HepG2 (cell line): ENCODE data around the gene MTCP1. TPM values are rescaled to one million over a fixed set of nuclear protein-coding genes. Genes with fewer than 3 reads are reported as not detected.

Source experiments
- ATAC-seq: fragments of 200-7000 bp; cut with Tn5 transposase; 3 replicates; pipeline ENCODE4 v1.9.1; 2020; ENCODE audit warnings: mild to moderate bottlenecking, moderate library complexity
- BruUV-seq: library from RNA; stranded (reverse); fragments of 400-500 nt; replicated peaks from 2 replicates; lab custom pipeline; 2021; lab: Mats Ljungman, UMichigan
- CTCF ChIA-PET: fragments of 300-600 bp; formaldehyde crosslinking; extraction: SDS; loops from one replicate; lab custom pipeline; 2021; ENCODE audit warnings: low total read pairs, inconsistent platforms, low intra/inter-chr PET ratio; lab: Yijun Ruan, JAX
- POLR2A ChIA-PET: fragments of 350-600 bp; sonication (Branson Sonifier 250); formaldehyde crosslinking; loops from one replicate; lab custom pipeline; 2020; ENCODE audit warnings: antibody characterized with exemption, inconsistent platforms; lab: Yijun Ruan, JAX
- DNase-seq: peaks from one replicate; pipeline ENCODE4 v3.0.0-alpha.2; 2015; ENCODE audit warnings: low spot score
- FAIRE-seq: peaks from 3 replicates; lab custom pipeline; 2011; peaks lifted over from hg19 to GRCh38; lab: Jason Lieb, UNC
- H2AFZ ChIP-seq: one replicate; pipeline ENCODE4 v1.6.1; 2011; ENCODE audit warnings: low read length, inconsistent platforms
- H3K27ac ChIP-seq: fragments of 300-600 bp; 3 replicates; pipeline ENCODE4 v1.8.0; 2011; ENCODE audit warnings: mixed run types, mild to moderate bottlenecking, mixed read lengths, low read length, inconsistent platforms; ENCODE audit not compliant: insufficient read depth; ENCODE audit errors: extremely low read length
- H3K27me3 ChIP-seq, 2 experiments: fragments of 200-600 bp in 1 of 2; 2 replicates in 1 of 2; 3 replicates in 1 of 2; pipeline versions ENCODE4 v1.6.0 to v1.8.0; 2011; ENCODE audit warnings: low read length in 2 of 2, mild to moderate bottlenecking in 2 of 2, moderate library complexity in 2 of 2, inconsistent platforms in 1 of 2; ENCODE audit not compliant: insufficient read depth in 2 of 2, control insufficient read depth in 1 of 2
- H3K36me3 ChIP-seq, 2 experiments: fragments of 200-600 bp in 1 of 2; replicated peaks in 1 of 2; 2 replicates in 1 of 2; 3 replicates in 1 of 2; pipeline versions ENCODE4 v1.5.1 to v1.8.0; 2011; ENCODE audit warnings: low read length in 2 of 2, inconsistent platforms in 1 of 2; ENCODE audit not compliant: insufficient read depth in 2 of 2, control insufficient read depth in 1 of 2
- H3K4me1 ChIP-seq: 2 replicates; pipeline ENCODE4 v1.5.1; 2012; ENCODE audit warnings: low read length, inconsistent platforms; ENCODE audit not compliant: insufficient read depth
- H3K4me2 ChIP-seq: 2 replicates; pipeline ENCODE4 v1.6.0; 2011; ENCODE audit warnings: low read depth, low read length, inconsistent platforms
- H3K4me3 ChIP-seq, 3 experiments: fragments of 200-600 bp in 1 of 3; sonication (generic), shearing (Covaris generic) in 1 of 3; replicated peaks in 1 of 3; 2 replicates each; pipeline ENCODE4 v1.5.1; 2011 to 2016; ENCODE audit warnings: low read length in 3 of 3, inconsistent platforms in 2 of 3, low read depth in 2 of 3, mild to moderate bottlenecking in 2 of 3, control low read depth in 1 of 3, mixed read lengths in 1 of 3; ENCODE audit not compliant: insufficient read depth in 1 of 3
- H3K79me2 ChIP-seq: one replicate; pipeline ENCODE4 v1.6.1; 2011; ENCODE audit warnings: low read length, inconsistent platforms; ENCODE audit not compliant: insufficient read depth
- H3K9ac ChIP-seq: 2 replicates; pipeline ENCODE4 v1.6.0; 2011; ENCODE audit warnings: mild to moderate bottlenecking, low read depth, low read length, inconsistent platforms; ENCODE audit not compliant: insufficient read depth
- H3K9me3 ChIP-seq: 2 replicates; pipeline ENCODE4 v1.5.1; 2012; ENCODE audit warnings: mild to moderate bottlenecking, low read length
- H4K20me1 ChIP-seq: 2 replicates; pipeline ENCODE4 v1.6.0; 2011; ENCODE audit warnings: inconsistent platforms, mild to moderate bottlenecking, low read length, moderate library complexity; ENCODE audit not compliant: insufficient read depth
- ERF ChIP-seq: IDR thresholded peaks from 2 replicates; pipeline ENCODE4 v1.6.1; 2018; ENCODE audit warnings: missing biosample characterization, missing genetic modification reagents
- HES4 ChIP-seq: sonication (generic); formaldehyde crosslinking; IDR thresholded peaks from 2 replicates; pipeline ENCODE4 v1.9.0; 2021; ENCODE audit warnings: mild to moderate bottlenecking, missing genetic modification reagents, borderline replicate concordance
- KAT8 ChIP-seq: IDR thresholded peaks from 2 replicates; pipeline ENCODE4 v1.6.1; 2016; ENCODE audit warnings: missing genetic modification reagents, missing compliant biosample characterization
- KLF16 ChIP-seq, 2 experiments: sonication (generic) in 1 of 2; formaldehyde crosslinking in 1 of 2; IDR thresholded peaks; 2 replicates each; pipeline versions ENCODE4 v1.6.1 to v1.8.0; 2016 to 2023; ENCODE audit warnings: missing genetic modification reagents in 2 of 2, missing compliant biosample characterization in 1 of 2
- MBNL3 ChIP-seq: fragments of 250-450 bp; sonication (Bioruptor Pico); conservative IDR thresholded peaks from 2 replicates; pipeline ENCODE4 v1.8.0; 2022; ENCODE audit warnings: mild to moderate bottlenecking, inconsistent platforms
- MEIS2 ChIP-seq: sonication (generic); formaldehyde crosslinking; IDR thresholded peaks from 2 replicates; pipeline ENCODE4 v1.9.0; 2021; ENCODE audit warnings: mild to moderate bottlenecking, missing genetic modification reagents
- NFRKB ChIP-seq: fragments of 450-650 bp; IDR thresholded peaks from 2 replicates; pipeline ENCODE4 v1.6.1; 2017
- NFYC ChIP-seq: IDR thresholded peaks from 2 replicates; pipeline ENCODE4 v1.6.1; 2016; ENCODE audit warnings: missing genetic modification reagents, missing compliant biosample characterization
- PCBP1 ChIP-seq: fragments of 200-400 bp; formaldehyde crosslinking; IDR thresholded peaks from 2 replicates; pipeline ENCODE4 v1.6.1; 2017; ENCODE audit warnings: mild to moderate bottlenecking, low read depth, low read length, borderline replicate concordance
- SAP130 ChIP-seq: IDR thresholded peaks from 2 replicates; pipeline ENCODE4 v1.6.1; 2016; ENCODE audit warnings: low read depth
- SOX13 ChIP-seq, 3 experiments: fragments of 450-650 bp in 1 of 3; sonication (generic) in 1 of 3; formaldehyde crosslinking in 1 of 3; IDR thresholded peaks in 2 of 3; conservative IDR thresholded peaks in 1 of 3; 2 replicates each; pipeline versions ENCODE4 v1.5.0 to v1.6.1; 2016 to 2020; ENCODE audit warnings: antibody characterized with exemption in 1 of 3, mild to moderate bottlenecking in 1 of 3, missing compliant biosample characterization in 1 of 3, missing genetic modification reagents in 1 of 3, moderate library complexity in 1 of 3
- ZC3H13 ChIP-seq: sonication (generic); formaldehyde crosslinking; IDR thresholded peaks from 2 replicates; pipeline ENCODE4 v1.8.1; 2023; ENCODE audit warnings: mild to moderate bottlenecking, missing genetic modification reagents, moderate library complexity
- ZNF143 ChIP-seq: sonication (generic); formaldehyde crosslinking; IDR thresholded peaks from 2 replicates; pipeline ENCODE4 v1.4.0; 2020; ENCODE audit warnings: missing genetic modification reagents
- ZNF225 ChIP-seq: sonication (generic); formaldehyde crosslinking; IDR thresholded peaks from 2 replicates; pipeline ENCODE4 v1.4.0; 2020; ENCODE audit warnings: mild to moderate bottlenecking, missing genetic modification reagents
- ZNF367 ChIP-seq: sonication (generic); formaldehyde crosslinking; IDR thresholded peaks from 2 replicates; pipeline ENCODE4 v1.4.0; 2020; ENCODE audit warnings: missing genetic modification reagents, borderline replicate concordance
- ZNF598 ChIP-seq: sonication (generic); formaldehyde crosslinking; IDR thresholded peaks from 2 replicates; pipeline ENCODE4 v1.5.1; 2020; ENCODE audit warnings: mild to moderate bottlenecking, missing genetic modification reagents, borderline replicate concordance
- WGBS: methylation state at CpG from one replicate; pipeline ENCODE4 v1.1.6; 2017; ENCODE audit warnings: low lambda C conversion rate; 5-methylcytosine and 5-hydroxymethylcytosine counted together
- in situ Hi-C: cut with HindIII; loops from 2 replicates; pipeline ENCODE4 v1.10.0; 2017; ENCODE audit warnings: low pct_unique_long_range_greater_than_20kb; ENCODE audit not compliant: extremely low pct_ligation_motif_present
- intact Hi-C: fragments of 100-400 bp; cut with micrococcal nuclease; formaldehyde crosslinking; loops from one replicate; pipeline ENCODE4 v1.10.0; 2022; ENCODE audit not compliant: unreplicated experiment
- polyA plus RNA-seq, 8 experiments: library from polyadenylated mRNA; depleted of rRNA in 3 of 8; stranded (reverse) in 7 of 8; unstranded in 1 of 8; fragments of >200 nt; fragmentation: Illumina TruSeq in 4 of 8; extraction: Trizol in 4 of 8; gene quantifications; 2 replicates each; pipeline versions ENCODE4 v1.2.1 to v1.2.3, GENCODE V29; 2011 to 2016; ENCODE audit warnings: low read depth in 4 of 8, missing spikeins in 1 of 8, mixed read lengths in 1 of 8; ENCODE audit not compliant: insufficient read depth in 1 of 8
- total RNA-seq, 5 experiments: library from RNA; depleted of rRNA; stranded (reverse); fragments of >200 nt; fragmentation: Illumina TruSeq; extraction: Trizol; gene quantifications; 2 replicates each; pipeline ENCODE4 v1.2.3, GENCODE V29; 2016; ENCODE audit warnings: low read depth in 1 of 5
- TF ChIP-seq, protein P1 (sequence below): sonication (generic); formaldehyde crosslinking; IDR thresholded peaks from 2 replicates; pipeline ENCODE4 v1.4.0; 2020; ENCODE audit warnings: missing genetic modification reagents
- TF ChIP-seq, protein P2 (sequence below): sonication (generic); formaldehyde crosslinking; conservative IDR thresholded peaks from 2 replicates; pipeline ENCODE4 v1.4.0; 2020; ENCODE audit warnings: missing genetic modification reagents
- TF ChIP-seq, protein P3 (sequence below): sonication (generic); formaldehyde crosslinking; IDR thresholded peaks from 2 replicates; pipeline ENCODE4 v1.5.1; 2020; ENCODE audit warnings: mild to moderate bottlenecking, missing genetic modification reagents, moderate library complexity

MTCP1 gene
- total and polyA plus RNA-seq, 2 of the 13 experiments (the other 11 are each of a cell fraction or from before 2014, with no cell fraction given): 5.1 to 18.9 TPM

DNA sequence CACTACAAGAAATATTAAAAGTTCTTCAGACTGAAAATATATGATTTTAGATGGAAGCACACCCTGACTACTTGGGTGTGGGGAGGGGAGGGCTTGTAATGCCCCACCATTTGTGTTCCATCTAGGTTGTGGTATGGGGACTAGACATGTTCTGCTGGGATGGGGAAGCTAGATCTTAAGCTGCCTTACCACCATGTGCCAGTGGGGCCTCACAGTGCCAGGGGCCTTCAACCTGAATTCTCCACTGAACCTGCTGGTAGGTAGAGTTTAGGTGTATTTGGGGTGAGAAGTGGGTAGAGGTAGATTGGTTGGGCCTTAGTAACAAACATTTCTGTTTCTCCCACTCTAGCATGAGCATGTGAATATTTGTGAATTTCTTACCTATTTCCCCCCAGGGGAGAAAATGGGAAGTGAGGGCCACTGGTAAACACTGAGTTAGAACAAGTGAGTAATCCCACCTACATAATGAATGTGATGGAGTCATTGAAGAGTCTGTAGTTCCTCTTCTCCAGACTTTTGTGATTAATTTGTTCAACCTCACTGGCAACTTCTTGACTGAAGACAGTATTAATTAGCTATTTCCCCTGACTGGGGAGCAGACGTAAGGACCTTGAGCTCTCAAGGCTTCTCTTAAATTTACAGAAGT, 44.4 kb upstream of the MTCP1 start (continued):
- TF ChIP-seq ERF (no peak), KLF16 (CRISPR knock-in tag; IDR thresholded peaks at IDR 0.05) (no peak), MBNL3 (no peak), SOX13 (IDR thresholded peaks at IDR 0.05) (no peak), SOX13 (CRISPR knock-in tag; conservative IDR thresholded peaks at IDR 0.05 in 1 of 2, IDR thresholded peaks at IDR 0.05 in 1 of 2) (no peak), NFRKB (no peak), SAP130 (CRISPR knock-in tag) (no peak), ZNF367 (no peak), ZNF598 (no peak)
- TF ChIP-seq, protein P1, sequence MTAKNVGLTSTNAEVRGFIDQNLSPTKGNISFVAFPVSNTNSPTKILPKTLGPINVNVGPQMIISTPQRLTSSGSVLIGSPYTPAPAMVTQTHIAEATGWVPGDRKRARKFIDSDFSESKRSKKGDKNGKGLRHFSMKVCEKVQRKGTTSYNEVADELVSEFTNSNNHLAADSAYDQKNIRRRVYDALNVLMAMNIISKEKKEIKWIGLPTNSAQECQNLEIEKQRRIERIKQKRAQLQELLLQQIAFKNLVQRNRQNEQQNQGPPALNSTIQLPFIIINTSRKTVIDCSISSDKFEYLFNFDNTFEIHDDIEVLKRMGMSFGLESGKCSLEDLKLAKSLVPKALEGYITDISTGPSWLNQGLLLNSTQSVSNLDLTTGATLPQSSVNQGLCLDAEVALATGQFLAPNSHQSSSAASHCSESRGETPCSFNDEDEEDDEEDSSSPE (CRISPR knock-in tag): no peak
- TF ChIP-seq, protein P2, sequence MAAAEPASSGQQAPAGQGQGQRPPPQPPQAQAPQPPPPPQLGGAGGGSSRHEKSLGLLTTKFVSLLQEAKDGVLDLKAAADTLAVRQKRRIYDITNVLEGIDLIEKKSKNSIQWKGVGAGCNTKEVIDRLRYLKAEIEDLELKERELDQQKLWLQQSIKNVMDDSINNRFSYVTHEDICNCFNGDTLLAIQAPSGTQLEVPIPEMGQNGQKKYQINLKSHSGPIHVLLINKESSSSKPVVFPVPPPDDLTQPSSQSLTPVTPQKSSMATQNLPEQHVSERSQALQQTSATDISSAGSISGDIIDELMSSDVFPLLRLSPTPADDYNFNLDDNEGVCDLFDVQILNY (CRISPR knock-in tag): no peak

DNA sequence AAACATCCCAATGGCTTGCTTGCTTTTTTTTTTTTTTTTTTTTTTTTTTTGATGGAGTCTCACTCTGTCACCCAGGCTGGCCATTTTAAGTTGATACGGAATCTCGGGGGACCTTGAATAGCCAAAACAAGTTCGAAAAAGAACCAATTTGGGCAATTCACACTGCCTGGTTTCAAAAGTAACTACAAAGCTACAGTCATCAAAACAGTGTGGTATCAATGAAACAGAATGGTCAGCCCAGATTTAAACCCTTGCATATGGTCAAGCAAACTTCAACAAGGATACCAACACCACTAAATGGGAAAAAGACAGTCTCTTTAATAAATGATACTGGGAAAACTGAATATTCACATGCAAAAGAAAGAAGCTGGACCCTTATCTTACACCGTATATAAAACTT, 42.2 kb upstream of the MTCP1 start:
- H3K4me1 ChIP-seq: peaks cover 7% of the 10 kb centered on the region; the same call in 1 of the 2 replicates
- BruUV-seq: no TSS peak
- no peak overlapping the region for H3K9ac ChIP-seq
- no peaks in the 10 kb centered on the region for H3K27me3 ChIP-seq
- intact Hi-C loops (no loop called here), in situ Hi-C loops (no loop called here)
- H3K36me3 ChIP-seq: peaks cover 1 to 3% of the 10 kb centered on the region in 2 experiments; a peak in 3 of 5 replicates
- no peak overlapping the region for H3K4me3 ChIP-seq
- no peaks in the 10 kb centered on the region for H3K79me2 ChIP-seq
- DNase-seq: no peak
- CTCF ChIA-PET: no interaction called here
- ATAC-seq: no peak
- H4K20me1 ChIP-seq: no peaks in the 10 kb centered on the region
- H2AFZ ChIP-seq: no peak overlapping the region
- H3K4me2 ChIP-seq: no peak overlapping the region
- no peak for FAIRE-seq
- H3K27ac ChIP-seq: no peak overlapping the region
- H3K9me3 ChIP-seq: no peaks in the 10 kb centered on the region
- POLR2A ChIA-PET: interaction anchor here (0.7 kb wide), 1 partner anchor 1226 kb away, joined by 4 read pairs; no protein-coding TSS in a partner anchor
- 98% methylated on average over 4 of the region's 4 CpGs for WGBS
- TF ChIP-seq ZNF225 (no peak), PCBP1 (no peak), ZC3H13 (CRISPR knock-in tag) (no peak), HES4 (no peak), NFYC (CRISPR knock-in tag) (no peak), MEIS2 (CRISPR knock-in tag) (no peak), ZNF143 (no peak), KAT8 (CRISPR knock-in tag) (no peak)
- TF ChIP-seq, protein P3, sequence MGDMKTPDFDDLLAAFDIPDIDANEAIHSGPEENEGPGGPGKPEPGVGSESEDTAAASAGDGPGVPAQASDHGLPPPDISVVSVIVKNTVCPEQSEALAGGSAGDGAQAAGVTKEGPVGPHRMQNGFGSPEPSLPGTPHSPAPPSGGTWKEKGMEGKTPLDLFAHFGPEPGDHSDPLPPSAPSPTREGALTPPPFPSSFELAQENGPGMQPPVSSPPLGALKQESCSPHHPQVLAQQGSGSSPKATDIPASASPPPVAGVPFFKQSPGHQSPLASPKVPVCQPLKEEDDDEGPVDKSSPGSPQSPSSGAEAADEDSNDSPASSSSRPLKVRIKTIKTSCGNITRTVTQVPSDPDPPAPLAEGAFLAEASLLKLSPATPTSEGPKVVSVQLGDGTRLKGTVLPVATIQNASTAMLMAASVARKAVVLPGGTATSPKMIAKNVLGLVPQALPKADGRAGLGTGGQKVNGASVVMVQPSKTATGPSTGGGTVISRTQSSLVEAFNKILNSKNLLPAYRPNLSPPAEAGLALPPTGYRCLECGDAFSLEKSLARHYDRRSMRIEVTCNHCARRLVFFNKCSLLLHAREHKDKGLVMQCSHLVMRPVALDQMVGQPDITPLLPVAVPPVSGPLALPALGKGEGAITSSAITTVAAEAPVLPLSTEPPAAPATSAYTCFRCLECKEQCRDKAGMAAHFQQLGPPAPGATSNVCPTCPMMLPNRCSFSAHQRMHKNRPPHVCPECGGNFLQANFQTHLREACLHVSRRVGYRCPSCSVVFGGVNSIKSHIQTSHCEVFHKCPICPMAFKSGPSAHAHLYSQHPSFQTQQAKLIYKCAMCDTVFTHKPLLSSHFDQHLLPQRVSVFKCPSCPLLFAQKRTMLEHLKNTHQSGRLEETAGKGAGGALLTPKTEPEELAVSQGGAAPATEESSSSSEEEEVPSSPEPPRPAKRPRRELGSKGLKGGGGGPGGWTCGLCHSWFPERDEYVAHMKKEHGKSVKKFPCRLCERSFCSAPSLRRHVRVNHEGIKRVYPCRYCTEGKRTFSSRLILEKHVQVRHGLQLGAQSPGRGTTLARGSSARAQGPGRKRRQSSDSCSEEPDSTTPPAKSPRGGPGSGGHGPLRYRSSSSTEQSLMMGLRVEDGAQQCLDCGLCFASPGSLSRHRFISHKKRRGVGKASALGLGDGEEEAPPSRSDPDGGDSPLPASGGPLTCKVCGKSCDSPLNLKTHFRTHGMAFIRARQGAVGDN: no peak
